Right ventricle myocardium inferior (tissue), 1 donor: ENCODE results near the gene HNRNPD. TPM values are rescaled to one million over a fixed set of nuclear protein-coding genes. Genes with fewer than 3 reads are reported as not detected.
"Not testable (repeated sequence)": the region's sequence is repeated elsewhere in the genome, so short reads cannot be mapped to it uniquely, and the experiment has no call there.

Experiments
- ATAC-seq: fragments of 200-7000 bp; cut with Tn5 transposase; one replicate; pipeline ENCODE4 v1.9.1; 2020; ENCODE audit warnings: mild to moderate bottlenecking, moderate library complexity
- DNase-seq: peaks from one replicate; pipeline ENCODE4 v3.0.0; 2021; ENCODE audit errors: missing footprints
- intact Hi-C: fragments of 100-400 bp; cut with DNase I; formaldehyde crosslinking; loops from one replicate; pipeline ENCODE4 v1.11.0; 2022
- total RNA-seq: library from RNA; stranded (reverse); fragmentation: NEBNext Ultra II Directional; extraction: Animal tissue kit (Norgen Biotek cat#: 25700); gene quantifications from one replicate; pipeline ENCODE4 v1.2.1, GENCODE V29; 2021
- donor health status: DM: no; HTN: yes; CAD: no; lungs with severe emphysema.

The HNRNPD gene
- total RNA-seq, 1 donor from 2014 or later = 111 TPM

DNA sequence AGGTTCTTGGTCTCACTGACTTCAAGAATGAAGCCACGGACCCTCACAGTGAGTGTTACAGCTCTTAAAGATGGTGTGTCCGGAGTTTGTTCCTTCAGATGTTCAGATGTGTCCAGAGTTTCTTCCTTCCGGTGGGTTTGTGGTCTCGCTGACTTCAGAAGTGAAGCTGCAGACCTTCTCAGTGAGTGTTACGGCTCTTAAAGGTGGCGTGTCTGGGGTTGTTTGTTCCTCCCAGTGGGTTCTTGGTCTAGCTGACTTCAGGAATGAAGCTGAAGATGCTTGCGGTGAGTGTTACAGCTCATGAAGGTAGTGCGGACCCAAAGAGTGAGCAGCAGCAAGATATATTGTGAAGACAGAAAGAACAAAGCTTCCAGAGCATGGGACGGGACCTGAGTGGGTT is 40.1 kb downstream of the HNRNPD start:
- intact Hi-C loops, DNase-seq, ATAC-seq: not testable (repeated sequence)

DNA sequence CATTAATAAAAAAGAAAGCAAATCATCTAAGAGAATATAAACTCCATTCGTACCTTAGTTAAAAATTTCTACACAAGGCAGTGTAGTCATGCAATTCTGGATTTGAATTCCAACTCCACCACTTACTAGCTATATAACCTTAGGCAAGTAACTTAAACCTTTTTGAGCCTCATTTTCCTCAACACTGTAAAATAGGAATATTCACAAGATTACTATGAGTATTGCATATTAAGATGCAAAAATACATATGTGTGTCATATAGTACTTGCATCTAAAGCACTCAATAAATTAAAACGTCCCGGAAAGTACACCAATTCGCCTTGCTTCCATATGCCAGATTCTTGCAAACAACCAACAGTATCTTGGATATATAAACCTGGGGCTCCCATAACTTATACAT is 42.0 kb downstream of the HNRNPD start:
- no peak for ATAC-seq
- intact Hi-C loops = no loop called here
- no peak for DNase-seq

DNA sequence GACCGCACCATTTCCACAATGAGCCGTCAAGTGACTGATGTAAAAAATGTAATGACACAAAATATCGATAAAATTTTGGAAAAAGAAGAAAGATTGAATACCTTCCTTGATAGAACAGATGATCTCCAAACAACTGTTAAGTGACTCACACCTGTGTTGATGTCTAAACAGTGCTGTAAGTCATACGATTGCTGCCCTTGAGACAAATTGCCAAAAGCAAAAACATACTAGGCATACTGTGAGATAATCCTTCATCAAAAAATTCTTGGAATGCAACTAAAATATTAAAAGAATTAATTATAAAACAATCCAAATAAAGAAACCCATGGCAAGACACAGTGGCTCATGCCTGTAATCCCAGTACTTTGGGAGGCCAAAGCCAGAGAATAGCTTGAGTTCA is 53.4 kb downstream of the HNRNPD start:
- intact Hi-C loops = no loop called here
- ATAC-seq (no peak), DNase-seq (no peak)

DNA sequence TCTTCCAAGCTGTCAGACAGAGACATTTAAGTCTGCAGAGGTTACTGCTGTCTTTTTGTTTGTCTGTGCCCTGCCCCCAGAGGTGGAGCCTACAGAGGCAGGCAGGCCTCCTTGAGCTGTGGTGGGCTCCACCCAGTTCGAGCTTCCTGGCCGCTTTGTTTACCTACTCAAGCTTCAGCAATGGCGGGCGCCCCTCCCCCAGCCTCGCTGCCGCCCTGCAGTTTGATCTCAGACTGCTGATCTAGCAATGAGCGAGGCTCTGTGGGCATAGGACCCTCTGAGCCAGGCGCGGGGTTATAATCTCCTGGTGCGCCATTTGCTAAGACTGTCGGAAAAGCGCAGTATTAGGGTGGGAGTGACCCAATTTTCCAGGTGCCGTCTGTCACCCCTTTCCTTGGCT is 70.7 kb downstream of the HNRNPD start:
- DNase-seq, intact Hi-C loops, ATAC-seq: not testable (repeated sequence)

Other genes starting within 250 kb of the HNRNPD start
- gene HNRNPDL, start 56.5 kb upstream of the HNRNPD start, total RNA-seq = 103 TPM
- gene ENOPH1, start 56.6 kb upstream of the HNRNPD start, total RNA-seq = 14.6 TPM
- 19.6 TPM for gene TMEM150C, start 188.0 kb upstream of the HNRNPD start, total RNA-seq